ENCODE results near the gene RAP1GDS1. TPM values are rescaled to one million over a fixed set of nuclear protein-coding genes. Genes with fewer than 3 reads are reported as not detected.
"Not testable (repeated sequence)": the region's sequence is repeated elsewhere in the genome, so short reads cannot be mapped to it uniquely, and the experiment has no call there.

Gene RAP1GDS1
- total RNA-seq, 4 donors from 2014 or later, result 29.8 to 52.2 (median 34.7) TPM

DNA sequence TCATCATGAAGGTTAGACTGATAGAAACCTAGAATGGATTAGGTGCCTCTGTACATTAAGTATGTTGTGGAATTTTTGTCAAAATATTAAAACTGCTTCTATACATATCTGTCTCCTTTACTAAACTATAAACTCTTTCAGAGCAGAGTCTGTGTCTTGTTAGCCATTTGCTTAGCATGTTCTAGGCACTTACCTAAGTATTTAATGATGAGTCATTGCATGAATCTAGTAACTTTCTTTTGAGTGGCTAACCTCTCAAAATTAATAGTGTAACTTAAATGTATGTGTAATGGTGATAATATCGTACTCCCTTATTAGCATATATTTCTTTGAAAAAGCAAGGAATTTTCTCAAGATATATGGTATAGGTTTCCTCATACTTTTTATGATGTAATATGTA, 57.8 kb downstream of the RAP1GDS1 start:
- 95% methylated on average over 1 of the region's 1 CpG for WGBS
- Histone ChIP-seq H3K4me1 (no peaks in the 10 kb centered on the region), H3K4me3 (no peak overlapping the region)

DNA sequence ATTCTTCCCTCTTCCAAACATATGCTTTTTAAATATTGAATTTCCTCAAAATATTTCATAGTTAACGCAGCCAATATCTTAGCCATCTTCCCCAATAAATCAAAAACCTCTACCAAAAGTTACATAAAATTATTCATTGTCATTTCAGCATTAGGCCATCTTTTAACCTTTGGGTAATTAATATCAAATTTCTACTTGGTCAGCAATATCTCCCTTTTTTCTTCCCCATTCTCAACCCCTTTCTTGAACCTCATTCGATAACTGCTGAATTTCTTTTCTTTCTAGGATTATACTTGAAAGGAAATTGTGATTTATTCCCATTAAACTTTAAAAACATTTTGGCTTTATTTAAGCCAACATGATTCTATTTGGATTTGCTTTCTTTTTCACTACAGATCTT, 65.0 kb downstream of the RAP1GDS1 start:
- no peak for TF ChIP-seq POLR2A (IDR thresholded peaks at IDR 0.05; ENCODE audit: low read depth)
- TF ChIP-seq POLR2AphosphoS5 (IDR thresholded peaks at IDR 0.05), result no peak
- TF ChIP-seq, protein P1, sequence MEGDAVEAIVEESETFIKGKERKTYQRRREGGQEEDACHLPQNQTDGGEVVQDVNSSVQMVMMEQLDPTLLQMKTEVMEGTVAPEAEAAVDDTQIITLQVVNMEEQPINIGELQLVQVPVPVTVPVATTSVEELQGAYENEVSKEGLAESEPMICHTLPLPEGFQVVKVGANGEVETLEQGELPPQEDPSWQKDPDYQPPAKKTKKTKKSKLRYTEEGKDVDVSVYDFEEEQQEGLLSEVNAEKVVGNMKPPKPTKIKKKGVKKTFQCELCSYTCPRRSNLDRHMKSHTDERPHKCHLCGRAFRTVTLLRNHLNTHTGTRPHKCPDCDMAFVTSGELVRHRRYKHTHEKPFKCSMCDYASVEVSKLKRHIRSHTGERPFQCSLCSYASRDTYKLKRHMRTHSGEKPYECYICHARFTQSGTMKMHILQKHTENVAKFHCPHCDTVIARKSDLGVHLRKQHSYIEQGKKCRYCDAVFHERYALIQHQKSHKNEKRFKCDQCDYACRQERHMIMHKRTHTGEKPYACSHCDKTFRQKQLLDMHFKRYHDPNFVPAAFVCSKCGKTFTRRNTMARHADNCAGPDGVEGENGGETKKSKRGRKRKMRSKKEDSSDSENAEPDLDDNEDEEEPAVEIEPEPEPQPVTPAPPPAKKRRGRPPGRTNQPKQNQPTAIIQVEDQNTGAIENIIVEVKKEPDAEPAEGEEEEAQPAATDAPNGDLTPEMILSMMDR (IDR thresholded peaks at IDR 0.05), result no peak
- no peak for TF ChIP-seq EP300 (IDR thresholded peaks at IDR 0.05)
- intact Hi-C loops (cut with DNase I), result no loop called here
- H3K27me3 ChIP-seq, result no peaks in the 10 kb centered on the region
- no peak for DNase-seq (ENCODE audit: extremely low spot score)
- peaks cover 0 to 9% (median 0%) of the 10 kb centered on the region in 4 donors for H3K9me3 ChIP-seq
- H3K4me3 ChIP-seq, result no peak overlapping the region
- no peaks in the 10 kb centered on the region for H3K36me3 ChIP-seq
- WGBS, result 89% methylated on average over 2 of the region's 2 CpGs
- H3K27ac ChIP-seq (replicated peaks in 1 of 4), result no peak overlapping the region
- H3K4me1 ChIP-seq, result peaks cover 0 to 5% (median 0%) of the 10 kb centered on the region in 4 donors

More for the DNA sequence above, 57.8 kb downstream of the RAP1GDS1 start:
- Histone ChIP-seq H3K27me3 (no peaks in the 10 kb centered on the region), H3K27ac (replicated peaks in 1 of 4) (no peak overlapping the region), H3K9me3 (no peaks in the 10 kb centered on the region), H3K36me3 (no peaks in the 10 kb centered on the region)
- DNase-seq (ENCODE audit: extremely low spot score), result no peak
- intact Hi-C loops (cut with DNase I), result no loop called here
- TF ChIP-seq POLR2A (IDR thresholded peaks at IDR 0.05; ENCODE audit: low read depth), result no peak

DNA sequence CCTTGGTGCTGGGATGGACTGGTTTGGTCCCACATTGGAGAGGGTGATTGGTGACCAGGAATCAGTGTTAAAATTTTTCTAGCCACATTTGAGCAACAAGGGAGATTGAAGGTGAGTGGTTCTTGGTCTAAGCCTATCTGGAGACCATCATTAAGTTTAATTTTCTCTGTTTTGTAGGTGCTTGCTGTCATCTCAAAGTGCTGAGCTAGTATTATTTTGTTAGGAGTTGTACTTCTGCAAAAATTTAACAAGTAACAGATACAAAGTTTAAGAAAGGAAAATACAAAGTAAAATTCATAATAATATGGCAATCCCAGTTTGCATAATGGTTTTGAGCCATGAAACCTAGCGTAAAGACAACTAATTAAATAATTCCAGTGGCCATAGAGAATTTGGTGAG, 66.5 kb downstream of the RAP1GDS1 start:
- H3K36me3 ChIP-seq, result no peaks in the 10 kb centered on the region
- H3K27ac ChIP-seq (replicated peaks in 1 of 4), result no peak overlapping the region
- no peak for TF ChIP-seq POLR2AphosphoS5 (IDR thresholded peaks at IDR 0.05)
- TF ChIP-seq, protein P1 (IDR thresholded peaks at IDR 0.05), result no peak
- TF ChIP-seq POLR2A (IDR thresholded peaks at IDR 0.05; ENCODE audit: low read depth), result no peak
- no peak for TF ChIP-seq EP300 (IDR thresholded peaks at IDR 0.05)
- H3K27me3 ChIP-seq, result no peaks in the 10 kb centered on the region
- peaks cover 0 to 5% (median 0%) of the 10 kb centered on the region in 4 donors for H3K4me1 ChIP-seq
- H3K9me3 ChIP-seq, result peaks cover 0 to 14% (median 3%) of the 10 kb centered on the region in 4 donors
- 100% methylated on average over 1 of the region's 1 CpG for WGBS
- intact Hi-C loops (cut with DNase I), result no loop called here
- DNase-seq (ENCODE audit: extremely low spot score), result no peak
- no peak overlapping the region for H3K4me3 ChIP-seq

DNA sequence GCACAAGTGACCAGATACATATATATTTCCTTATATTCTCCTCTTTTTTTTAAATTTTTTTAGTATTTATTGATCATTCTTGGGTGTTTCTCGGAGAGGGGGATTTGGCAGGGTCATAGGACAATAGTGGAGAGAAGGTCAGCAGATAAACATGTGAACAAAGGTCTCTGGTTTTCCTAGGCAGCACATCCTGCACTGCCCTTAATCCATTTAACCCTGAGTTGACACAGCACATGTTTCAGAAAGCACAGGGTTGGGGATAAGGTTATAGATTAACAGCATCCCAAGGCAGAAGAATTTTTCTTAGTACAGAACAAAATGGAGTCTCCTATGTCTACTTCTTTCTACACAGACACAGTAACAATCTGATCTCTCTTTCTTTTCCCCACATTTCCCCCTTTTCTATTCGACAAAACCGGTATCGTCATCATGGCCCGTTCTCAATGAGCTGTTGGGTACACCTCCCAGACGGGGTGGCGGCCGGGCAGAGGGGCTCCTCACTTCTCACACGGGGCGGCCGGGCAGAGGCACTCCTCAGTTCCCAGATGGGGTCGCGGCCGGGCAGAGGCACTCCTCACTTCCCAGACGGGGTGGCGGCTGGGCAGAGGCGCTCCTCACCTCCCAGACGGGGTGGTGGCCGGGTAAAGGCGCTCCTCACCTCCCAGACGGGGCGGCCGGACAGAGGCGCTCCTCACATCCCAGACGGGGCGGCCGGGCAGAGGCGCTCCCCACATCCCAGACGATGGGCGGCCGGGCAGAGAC, 68.9 kb downstream of the RAP1GDS1 start:
- H3K9me3 ChIP-seq, result peaks cover 0 to 24% (median 17%) of the 10 kb centered on the region in 4 donors
- H3K4me1 ChIP-seq; DNase-seq (ENCODE audit: extremely low spot score); H3K36me3 ChIP-seq; H3K27me3 ChIP-seq; intact Hi-C loops (cut with DNase I); H3K27ac ChIP-seq (replicated peaks in 1 of 4); H3K4me3 ChIP-seq: not testable (repeated sequence)
- WGBS, result over 99% methylated on average over 28 of the region's 31 CpGs

DNA sequence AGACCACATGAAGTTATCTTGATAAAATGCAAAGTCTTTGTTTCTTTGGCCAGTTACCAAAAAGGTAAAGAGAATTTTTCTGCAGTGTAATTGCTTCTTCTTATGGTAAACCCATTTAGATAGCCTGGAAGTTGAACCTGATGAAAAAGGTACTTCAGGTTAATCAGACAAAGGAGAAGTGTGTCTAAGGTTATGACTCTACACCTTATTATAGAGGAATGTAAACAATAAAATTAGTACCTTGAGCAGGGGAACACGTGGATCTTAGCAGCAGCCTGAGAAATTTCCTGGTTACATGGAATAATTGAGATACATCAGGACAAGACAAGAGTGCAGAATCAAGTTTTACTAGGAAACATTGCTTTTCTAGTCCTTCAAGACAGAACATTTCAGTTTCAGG, 70.8 kb downstream of the RAP1GDS1 start:
- Histone ChIP-seq H3K36me3 (no peaks in the 10 kb centered on the region), H3K4me1 (no peaks in the 10 kb centered on the region), H3K4me3 (no peak overlapping the region), H3K9me3 (peaks cover 0 to 24% (median 17%) of the 10 kb centered on the region in 4 donors), H3K27ac (replicated peaks in 1 of 4) (no peak overlapping the region), H3K27me3 (no peaks in the 10 kb centered on the region)
- intact Hi-C loops (cut with DNase I), result no loop called here
- TF ChIP-seq EP300 (IDR thresholded peaks at IDR 0.05) (no peak), POLR2AphosphoS5 (IDR thresholded peaks at IDR 0.05) (no peak), POLR2A (IDR thresholded peaks at IDR 0.05; ENCODE audit: low read depth) (no peak)
- TF ChIP-seq, protein P1 (IDR thresholded peaks at IDR 0.05), result no peak
- DNase-seq (ENCODE audit: extremely low spot score), result no peak
- 95% methylated on average over 1 of the region's 1 CpG for WGBS

All from esophagus muscularis mucosa (tissue), 4 donors.